Loucy (cell line): Measurements from ENCODE around the gene CDK4.

Experiments
- CTCF ChIP-seq: fragments of 200-600 bp; sonication (generic); conservative IDR thresholded peaks from 2 replicates; pipeline ENCODE4 v1.5.1; 2014; ENCODE audit warnings: mild to moderate bottlenecking, antibody characterized with exemption, low read length
- EZH2phosphoT487 ChIP-seq: fragments of 200-600 bp; IDR thresholded peaks from 2 replicates; pipeline ENCODE4 v1.6.1; 2018; ENCODE audit warnings: antibody characterized with exemption, mild to moderate bottlenecking, moderate library complexity, borderline replicate concordance

- TF ChIP-seq CTCF, result no peak
- no peak for TF ChIP-seq EZH2phosphoT487
Measured at GRCh38 chr12:57729321-57729844, 22.7 kb downstream of the CDK4 start.
